ENCODE results near the gene ZFP92.

DNA sequence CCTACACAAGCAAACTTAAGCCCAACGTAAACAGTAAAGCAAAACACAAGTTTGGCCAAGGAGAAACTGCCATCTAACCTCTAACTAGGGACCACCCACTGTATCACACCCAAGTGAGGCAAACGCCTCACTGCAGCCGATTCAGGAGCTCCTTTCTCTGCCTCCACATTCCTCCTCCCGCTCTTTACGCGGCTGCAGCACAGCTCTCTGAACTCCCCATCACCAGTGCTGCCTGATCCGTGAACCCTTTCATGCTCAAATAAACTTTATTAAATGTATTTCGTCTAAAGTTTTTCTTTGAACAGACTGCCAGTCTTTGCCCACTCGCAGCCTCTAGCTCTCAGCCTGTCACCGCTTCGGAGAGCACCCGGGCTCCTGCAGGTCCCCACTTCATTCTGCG, 16.7 kb upstream of the ZFP92 start:
- no peak for TF ChIP-seq YY1 (IDR thresholded peaks at IDR 0.05; ENCODE audit: insufficient read depth, insufficient read length)
- TF ChIP-seq ZNF274 (IDR thresholded peaks at IDR 0.05; ENCODE audit: low read depth, low read length) = no peak

Measured in NT2/D1 (cell line).